H1 (cell line): Measurements from ENCODE around the gene KCNC4. TPM values are rescaled to one million over a fixed set of nuclear protein-coding genes. Genes with fewer than 3 reads are reported as not detected.

Source experiments
- CTCF ChIA-PET: fragments of 300-600 bp; sonication (Branson Sonifier 250); formaldehyde crosslinking; loops from one replicate; lab custom pipeline; 2021; ENCODE audit not compliant: partially characterized antibody; lab: Charles Lee
- POLR2A ChIA-PET: fragments of 300-600 bp; sonication (Branson Sonifier 250); formaldehyde crosslinking; loops from one replicate; lab custom pipeline; 2021; ENCODE audit warnings: inconsistent platforms; ENCODE audit not compliant: partially characterized antibody; lab: Charles Lee
- DNase-seq, 2 experiments: peaks; one replicate each; pipeline versions ENCODE4 v3.0.0 to v3.0.0-alpha.2; 2010 to 2022; ENCODE audit warnings: low spot score in 2 of 2, low read depth in 1 of 2, mixed read lengths in 1 of 2
- FAIRE-seq: peaks from 2 replicates; lab custom pipeline; 2011; peaks lifted over from hg19 to GRCh38; lab: Jason Lieb, UNC
- H2AFZ ChIP-seq: 2 replicates; pipeline ENCODE4 v1.8.1; 2012; ENCODE audit warnings: low read length, inconsistent platforms
- H2AK5ac ChIP-seq: 2 replicates; pipeline ENCODE4 v1.6.1; 2013; ENCODE audit warnings: low read depth, low read length
- H2BK120ac ChIP-seq: replicated peaks from 2 replicates; pipeline ENCODE3; 2013; ENCODE audit warnings: low read depth, low read length, inconsistent platforms
- H2BK12ac ChIP-seq: 2 replicates; pipeline ENCODE4 v1.6.1; 2013; ENCODE audit warnings: low read depth, low read length
- H2BK15ac ChIP-seq: 2 replicates; pipeline ENCODE4 v1.6.1; 2013; ENCODE audit warnings: low read length
- H2BK20ac ChIP-seq: 2 replicates; pipeline ENCODE4 v1.6.1; 2013; ENCODE audit warnings: low read length
- H2BK5ac ChIP-seq: 2 replicates; pipeline ENCODE4 v1.6.1; 2013; ENCODE audit warnings: low read depth, low read length
- H3K14ac ChIP-seq: 2 replicates; pipeline ENCODE4 v1.6.1; 2013; ENCODE audit warnings: inconsistent platforms; ENCODE audit not compliant: insufficient read length
- H3K18ac ChIP-seq: 2 replicates; pipeline ENCODE4 v1.6.1; 2013; ENCODE audit warnings: low read length; ENCODE audit errors: extremely low read depth
- H3K23ac ChIP-seq: 2 replicates; pipeline ENCODE4 v1.6.1; 2013; ENCODE audit warnings: inconsistent platforms; ENCODE audit not compliant: insufficient read length
- H3K23me2 ChIP-seq: 2 replicates; pipeline ENCODE4 v1.6.1; 2013; ENCODE audit warnings: low read depth, low read length
- H3K27ac ChIP-seq: 2 replicates; pipeline ENCODE4 v1.6.1; 2011; ENCODE audit warnings: low read depth, low read length, inconsistent platforms
- H3K27me3 ChIP-seq, 4 experiments: replicated peaks in 1 of 4; 1 replicate in 1 of 4; 2 replicates in 3 of 4; pipeline versions ENCODE4 v1.6.1 to v1.8.1; 2011 to 2013; ENCODE audit warnings: low read length in 3 of 4, mild to moderate bottlenecking in 3 of 4, inconsistent platforms in 2 of 4, mixed read lengths in 2 of 4, moderate library complexity in 1 of 4; ENCODE audit not compliant: control insufficient read depth in 3 of 4, insufficient read depth in 3 of 4; ENCODE audit errors: extremely low read depth in 1 of 4
- H3K36me3 ChIP-seq, 4 experiments: 2 replicates each; pipeline versions ENCODE4 v1.6.1 to v1.8.1; 2011 to 2013; ENCODE audit warnings: mild to moderate bottlenecking in 4 of 4, low read length in 3 of 4, moderate library complexity in 2 of 4, control low read depth in 1 of 4, inconsistent platforms in 1 of 4; ENCODE audit not compliant: insufficient read depth in 4 of 4, control insufficient read depth in 2 of 4
- H3K4ac ChIP-seq: replicated peaks from 2 replicates; pipeline ENCODE3; 2013; ENCODE audit warnings: low read length, low read depth, mixed read lengths, inconsistent platforms; ENCODE audit not compliant: insufficient read length
- H3K4me1 ChIP-seq, 4 experiments: replicated peaks in 1 of 4; 1 replicate in 1 of 4; 2 replicates in 3 of 4; pipeline versions ENCODE4 v1.6.1 to v1.8.1; 2011 to 2013; ENCODE audit warnings: low read length in 3 of 4, inconsistent platforms in 2 of 4, mixed read lengths in 1 of 4; ENCODE audit not compliant: insufficient read depth in 4 of 4, control insufficient read depth in 3 of 4
- H3K4me2 ChIP-seq, 2 experiments: 2 replicates each; pipeline versions ENCODE4 v1.6.1 to v1.8.1; 2011 to 2013; ENCODE audit warnings: low read depth in 2 of 2, low read length in 2 of 2, control low read depth in 1 of 2, inconsistent platforms in 1 of 2, mild to moderate bottlenecking in 1 of 2; ENCODE audit not compliant: insufficient read depth in 1 of 2
- H3K4me3 ChIP-seq, 4 experiments: fragments of 200-600, 300-600 bp in 1 of 4; sonication (generic), shearing (Covaris generic), sonication (Bioruptor Twin) in 1 of 4; 2 replicates each; pipeline versions ENCODE4 v1.5.1 to v1.8.1; 2011 to 2016; ENCODE audit warnings: low read length in 4 of 4, low read depth in 3 of 4, control low read depth in 2 of 4, inconsistent platforms in 2 of 4, mild to moderate bottlenecking in 2 of 4, mixed read lengths in 1 of 4, moderate library complexity in 1 of 4; ENCODE audit not compliant: insufficient read depth in 2 of 4; ENCODE audit errors: extremely low read depth in 1 of 4
- H3K56ac ChIP-seq: replicated peaks from 2 replicates; pipeline ENCODE3; 2013; ENCODE audit warnings: low read depth, mild to moderate bottlenecking, mixed read lengths, low read length, inconsistent platforms; ENCODE audit not compliant: insufficient read length
- H3K79me1 ChIP-seq: 2 replicates; pipeline ENCODE4 v1.6.1; 2013; ENCODE audit warnings: low read depth, low read length, control low read depth
- H3K79me2 ChIP-seq, 2 experiments: 2 replicates each; pipeline versions ENCODE4 v1.6.1 to v1.8.1; 2012 to 2013; ENCODE audit warnings: low read length in 2 of 2, mild to moderate bottlenecking in 2 of 2, inconsistent platforms in 1 of 2; ENCODE audit not compliant: insufficient read depth in 2 of 2, control insufficient read depth in 1 of 2
- H3K9ac ChIP-seq, 4 experiments: replicated peaks in 1 of 4; 1 replicate in 1 of 4; 2 replicates in 3 of 4; pipeline versions ENCODE4 v1.6.1 to v1.8.1; 2011 to 2013; ENCODE audit warnings: low read depth in 3 of 4, low read length in 3 of 4, control low read depth in 2 of 4, mild to moderate bottlenecking in 2 of 4, moderate library complexity in 2 of 4, inconsistent platforms in 1 of 4; ENCODE audit errors: extremely low read depth in 1 of 4
- H3K9me3 ChIP-seq, 2 experiments: 2 replicates each; pipeline versions ENCODE4 v1.6.1 to v1.8.1; 2012 to 2013; ENCODE audit warnings: mild to moderate bottlenecking in 2 of 2, moderate library complexity in 2 of 2, control low read depth in 1 of 2, inconsistent platforms in 1 of 2, low read depth in 1 of 2, low read length in 1 of 2, mixed read lengths in 1 of 2; ENCODE audit not compliant: insufficient read depth in 2 of 2
- H4K20me1 ChIP-seq, 2 experiments: replicated peaks in 1 of 2; 2 replicates each; pipeline versions ENCODE3 to v1.8.1; 2011 to 2013; ENCODE audit warnings: inconsistent platforms in 2 of 2, low read length in 2 of 2, mild to moderate bottlenecking in 1 of 2; ENCODE audit not compliant: insufficient read depth in 2 of 2, control insufficient read depth in 1 of 2
- H4K5ac ChIP-seq: 2 replicates; pipeline ENCODE4 v1.6.1; 2013; ENCODE audit warnings: low read length, low read depth, mixed read lengths, inconsistent platforms; ENCODE audit not compliant: insufficient read length
- H4K8ac ChIP-seq: 2 replicates; pipeline ENCODE4 v1.8.0; 2013; ENCODE audit warnings: mild to moderate bottlenecking, moderate library complexity, low read length, inconsistent platforms; ENCODE audit not compliant: insufficient read depth; ENCODE audit errors: extremely low read depth
- H4K91ac ChIP-seq: replicated peaks from 2 replicates; pipeline ENCODE3; 2013; ENCODE audit warnings: low read length, mixed read lengths, inconsistent platforms; ENCODE audit not compliant: insufficient read length
- HDAC2 ChIP-seq, 2 experiments: fragments of 300-600 bp in 1 of 2; sonication (generic) in 1 of 2; IDR thresholded peaks; 2 replicates each; pipeline ENCODE4 v1.6.1; 2011 to 2012; ENCODE audit warnings: low read depth in 2 of 2, low read length in 2 of 2, mild to moderate bottlenecking in 2 of 2, moderate library complexity in 2 of 2, borderline replicate concordance in 1 of 2, inconsistent platforms in 1 of 2
- NRF1 ChIP-seq: IDR thresholded peaks from 2 replicates; pipeline ENCODE4 v1.6.1; 2011; ENCODE audit warnings: mild to moderate bottlenecking, low read depth, low read length, improper control_type of control experiment
- RBBP5 ChIP-seq: IDR thresholded peaks from 2 replicates; pipeline ENCODE4 v1.7.1; 2012; ENCODE audit warnings: low read depth, mild to moderate bottlenecking, inconsistent platforms, low read length, moderate library complexity, borderline replicate concordance
- TCF12 ChIP-seq: IDR thresholded peaks from 2 replicates; pipeline ENCODE4 v1.6.1; 2011; ENCODE audit warnings: low read depth, mild to moderate bottlenecking, low read length
- WGBS, 2 experiments: shearing (Covaris generic) in 1 of 2; methylation state at CpG; one replicate each; pipeline versions ENCODE4 v1.1.6 to v1.1.7; 2013 to 2015; ENCODE audit warnings: low lambda C conversion rate in 2 of 2, mixed read lengths in 2 of 2, inconsistent platforms in 1 of 2, low coverage in 1 of 2, missing lambda C conversion rate in 1 of 2; ENCODE audit not compliant: insufficient replicate concordance in 2 of 2, insufficient coverage in 1 of 2, insufficient read length in 1 of 2; ENCODE audit errors: extremely low coverage in 1 of 2, missing lambda C conversion rate in 1 of 2; 5-methylcytosine and 5-hydroxymethylcytosine counted together
- polyA plus RNA-seq, 7 experiments: library from polyadenylated mRNA; depleted of rRNA in 3 of 7; stranded (reverse) in 5 of 7; unstranded in 2 of 7; fragments of >200 nt in 5 of 7; fragments of 200-250 nt in 2 of 7; gene quantifications; 1 replicate in 5 of 7; 2 replicates in 1 of 7; 4 replicates in 1 of 7; pipeline versions ENCODE4 v1.2.1 to v1.2.3, GENCODE V29; 2011 to 2013; ENCODE audit warnings: missing spikeins in 2 of 7, mixed read lengths in 2 of 7
- total RNA-seq: library from RNA; stranded (reverse); fragmentation: NEBNext Ultra II Directional; extraction: Animal tissue kit (Norgen Biotek cat#: 25700); gene quantifications from 2 replicates; pipeline ENCODE4 v1.2.1, GENCODE V29; 2021

Gene KCNC4
- total and polyA plus RNA-seq, 2 of the 8 experiments (the other 6 are each of a cell fraction or from before 2014, with no cell fraction given): 8.1 to 11.2 TPM

- FAIRE-seq (no peak), DNase-seq (no peak)
- Histone ChIP-seq H3K4ac (no peak overlapping the region), H3K36me3 (no peaks in the 10 kb centered on the region), H3K23me2 (no peaks in the 10 kb centered on the region; the same call in 1 of the 2 replicates), H2AFZ (no peak overlapping the region), H3K4me1 (peaks cover 0 to 21% (median 14%) of the 10 kb centered on the region in 4 experiments; a peak in 6 of 7 replicates), H2BK120ac (no peak overlapping the region), H3K9ac (no peak overlapping the region), H2BK20ac (no peak overlapping the region; the same call in 1 of the 2 replicates), H3K4me3 (no peak overlapping the region), H2BK15ac (no peak overlapping the region), H3K9me3 (no peaks in the 10 kb centered on the region), H3K23ac (no peak overlapping the region), H3K56ac (no peak overlapping the region), H3K79me2 (no peaks in the 10 kb centered on the region), H4K20me1 (no peaks in the 10 kb centered on the region), H3K4me2 (no peak overlapping the region; a peak in 2 of 4 replicates), H4K5ac (no peak overlapping the region), H3K27me3 (no peaks in the 10 kb centered on the region; a peak in 3 of 7 replicates), H2BK12ac (peak overlapping the region; percentile 71; the same call in 1 of the 2 replicates), H3K27ac (no peak overlapping the region), H2AK5ac (no peak overlapping the region; the same call in 1 of the 2 replicates), H3K79me1 (no peaks in the 10 kb centered on the region), H3K14ac (no peak overlapping the region), H4K8ac (no peak overlapping the region), H3K18ac (no peak overlapping the region; the same call in 1 of the 2 replicates), H4K91ac (no peak overlapping the region), H2BK5ac (no peak overlapping the region)
- CTCF ChIA-PET: interaction anchor here (0.9 to 4.8 kb wide), 9 partner anchors 10 to 254 kb away, joined by 3 to 23 read pairs (median 4); no protein-coding TSS in a partner anchor
- no peak for TF ChIP-seq NRF1
- TF ChIP-seq RBBP5: no peak
- no peak for TF ChIP-seq HDAC2 (IDR thresholded peaks at IDR 0.05; ENCODE audit: borderline replicate concordance in 1 of 2, low read depth in 2 of 2, low read length in 2 of 2)
- 0 out of 2 replicates have a peak, but pooled peaks have one; percentile 35 for TF ChIP-seq TCF12
- POLR2A ChIA-PET: interaction anchor here (0.8 to 1.6 kb wide), 5 partner anchors 9 to 98 kb away, joined by 3 to 4 read pairs (median 3); no protein-coding TSS in a partner anchor
- 66% methylated on average over 4 of the region's 4 CpGs; no CpG with 5 or more reads in 1 of the 2 experiments for WGBS, 2 experiments
These were observed 31.9 kb downstream of the KCNC4 start for GRCh38 chr1:110242062-110242461.
